ENCODE data around the gene LRP2.
"Not testable (repeated sequence)": the region's sequence is repeated elsewhere in the genome, so short reads cannot be mapped to it uniquely, and the experiment has no call there.

LRP2 gene

DNA sequence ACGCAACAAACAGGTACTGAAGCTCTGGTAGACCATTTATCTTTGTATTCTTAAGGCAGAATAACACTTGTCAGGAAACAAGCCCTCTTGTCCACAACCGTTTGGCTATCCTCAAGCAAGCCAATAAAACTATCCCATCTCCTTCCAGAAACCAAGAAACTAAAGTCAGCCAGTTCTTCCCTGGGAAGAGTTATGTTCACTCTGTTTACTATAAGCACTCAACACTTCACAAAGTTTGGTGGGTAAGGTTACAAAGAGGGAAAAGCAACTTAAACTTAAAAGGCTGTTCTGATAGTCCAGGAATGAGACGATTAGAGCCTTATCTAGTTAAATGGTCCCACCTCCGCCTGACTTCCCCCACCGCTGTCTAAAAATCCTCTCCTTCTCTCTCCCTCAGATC is 25.6 kb downstream of the LRP2 start:
- TF ChIP-seq Cebpa-rat (IDR thresholded peaks at IDR 0.05) = no peak
- no peak overlapping the region for H3K27ac ChIP-seq
- no peaks in the 10 kb centered on the region for H3K9me3 ChIP-seq (replicated peaks in 1 of 11)
- no peak overlapping the region for H3K4me2 ChIP-seq
- no peaks in the 10 kb centered on the region for H3K27me3 ChIP-seq
- no peaks in the 10 kb centered on the region for H3K36me3 ChIP-seq
- H3K9ac ChIP-seq = no peak overlapping the region
- H3K4me3 ChIP-seq = no peak overlapping the region
- no peaks in the 10 kb centered on the region for H3K4me1 ChIP-seq
- no peaks in the 10 kb centered on the region for H4K20me1 ChIP-seq

GRCh38 chr2:169330555-169331198 is 31.7 kb downstream of the LRP2 start:
- Histone ChIP-seq H3K4me1 (no peaks in the 10 kb centered on the region; a peak in 3 of 20 replicates), H3K4me3 (no peak overlapping the region), H3K4me2 (peak overlapping the region in 1 of 11 experiments; percentile 5; a peak in 1 of 22 replicates), H3K9ac (no peak overlapping the region), H3K27me3 (no peaks in the 10 kb centered on the region), H3K27ac (no peak overlapping the region), H4K20me1 (no peaks in the 10 kb centered on the region), H3K36me3 (no peaks in the 10 kb centered on the region), H3K9me3 (replicated peaks in 1 of 11) (peaks cover 0 to 6% (median 0%) of the 10 kb centered on the region in 11 experiments; a peak in 1 of 22 replicates)
- TF ChIP-seq Cebpa-rat (IDR thresholded peaks at IDR 0.05) = no peak

DNA sequence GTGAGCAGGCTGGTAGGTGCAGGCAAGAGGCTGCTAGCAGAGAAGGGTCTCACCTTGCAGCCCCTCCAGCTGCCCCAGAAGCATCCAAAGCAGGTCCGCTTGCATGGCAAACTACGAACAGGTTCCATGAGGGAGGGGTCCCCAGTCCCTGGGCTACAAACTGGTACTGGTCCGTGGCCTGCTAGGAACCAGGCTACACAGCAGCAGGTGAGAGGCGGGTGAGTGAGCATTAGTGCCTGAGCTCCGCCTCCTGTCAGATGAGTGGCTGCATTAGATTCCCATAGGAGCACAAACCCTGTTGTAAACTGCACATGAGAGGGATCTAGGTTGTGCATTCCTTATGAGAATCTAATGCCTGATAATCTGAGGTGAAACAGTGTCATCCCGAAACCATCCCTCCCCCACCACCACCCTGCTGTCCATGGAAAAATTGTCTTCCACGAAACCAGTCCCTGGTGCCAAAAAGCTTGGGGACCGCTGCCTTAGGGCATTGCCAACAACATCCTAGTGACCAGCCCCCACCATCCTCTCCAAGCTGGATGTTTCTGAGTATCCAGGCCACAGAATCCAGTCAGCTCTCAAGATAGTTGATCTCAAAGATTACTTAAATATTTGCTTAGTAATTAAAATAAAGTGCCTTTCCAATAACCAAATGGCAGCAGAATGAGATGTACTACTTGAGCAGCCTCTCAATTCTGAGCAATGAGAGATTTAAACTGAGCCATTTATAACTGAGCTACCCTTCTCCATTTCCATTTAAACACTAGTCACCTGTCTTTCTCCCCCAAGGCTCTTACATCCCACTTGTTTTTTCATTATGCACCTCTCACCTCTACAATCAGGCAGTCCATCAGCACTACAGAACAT is 32.4 kb downstream of the LRP2 start:
- Histone ChIP-seq H3K4me3 (no peak overlapping the region), H3K9me3 (replicated peaks in 1 of 11) (peaks cover 0 to 6% (median 0%) of the 10 kb centered on the region in 11 experiments; a peak in 1 of 22 replicates), H3K27ac (no peak overlapping the region), H3K9ac (no peak overlapping the region), H3K4me1 (no peaks in the 10 kb centered on the region; a peak in 3 of 20 replicates), H3K36me3 (no peaks in the 10 kb centered on the region), H3K4me2 (no peak overlapping the region; a peak in 1 of 22 replicates), H3K27me3 (no peaks in the 10 kb centered on the region), H4K20me1 (no peaks in the 10 kb centered on the region)
- TF ChIP-seq Cebpa-rat (IDR thresholded peaks at IDR 0.05) = no peak

DNA sequence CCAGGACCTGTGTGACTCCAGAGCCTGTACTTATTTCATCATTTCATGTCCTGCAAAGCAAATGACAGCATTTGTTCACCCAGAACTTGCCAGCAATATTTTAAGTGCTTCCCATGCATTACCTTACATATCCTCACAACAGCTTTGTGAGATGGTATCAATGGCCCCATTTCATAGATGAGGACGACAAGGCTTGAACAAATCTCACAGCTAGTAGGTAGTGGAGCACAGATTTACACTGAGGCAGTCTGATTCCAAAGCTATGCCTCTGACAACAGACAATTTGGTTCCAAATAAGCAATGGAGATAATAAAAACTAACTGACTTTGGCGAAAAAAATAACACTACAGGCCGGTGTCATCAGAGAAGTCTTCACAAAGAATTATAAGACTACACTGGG is 33.5 kb downstream of the LRP2 start:
- no peak overlapping the region for H3K9ac ChIP-seq
- no peaks in the 10 kb centered on the region for H3K36me3 ChIP-seq
- H3K4me1 ChIP-seq = no peaks in the 10 kb centered on the region; a peak in 3 of 20 replicates
- H3K4me2 ChIP-seq = no peak overlapping the region
- no peak for TF ChIP-seq Cebpa-rat (IDR thresholded peaks at IDR 0.05)
- peaks cover 0 to 6% (median 0%) of the 10 kb centered on the region in 11 experiments; a peak in 1 of 22 replicates for H3K9me3 ChIP-seq (replicated peaks in 1 of 11)
- no peaks in the 10 kb centered on the region for H4K20me1 ChIP-seq
- H3K4me3 ChIP-seq = no peak overlapping the region
- no peaks in the 10 kb centered on the region for H3K27me3 ChIP-seq
- H3K27ac ChIP-seq = no peak overlapping the region

DNA sequence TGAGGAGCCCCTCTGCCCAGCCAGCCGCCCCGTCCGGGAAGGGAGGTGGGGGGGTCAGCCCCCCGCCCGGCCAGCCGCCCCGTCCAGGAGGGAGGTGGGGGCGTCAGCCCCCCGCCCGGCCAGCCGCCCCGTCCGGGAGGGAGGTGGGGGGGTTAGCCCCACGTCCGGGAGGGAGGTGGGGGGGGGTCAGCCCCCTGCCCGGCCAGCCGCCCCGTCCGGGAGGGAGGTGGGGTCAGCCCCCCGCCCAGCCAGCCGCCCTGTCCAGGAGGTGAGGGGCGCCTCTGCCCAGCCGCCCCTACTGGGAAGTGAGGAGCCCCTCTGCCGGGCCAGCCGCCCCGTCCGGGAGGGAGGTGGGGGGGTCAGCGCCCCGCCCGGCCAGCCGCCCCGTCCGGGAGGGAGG is 34.5 kb downstream of the LRP2 start:
- H3K27ac ChIP-seq; H3K27me3 ChIP-seq; H4K20me1 ChIP-seq; H3K36me3 ChIP-seq; H3K9ac ChIP-seq; H3K9me3 ChIP-seq (replicated peaks in 1 of 11); H3K4me3 ChIP-seq; H3K4me1 ChIP-seq; H3K4me2 ChIP-seq: not testable (repeated sequence)

DNA sequence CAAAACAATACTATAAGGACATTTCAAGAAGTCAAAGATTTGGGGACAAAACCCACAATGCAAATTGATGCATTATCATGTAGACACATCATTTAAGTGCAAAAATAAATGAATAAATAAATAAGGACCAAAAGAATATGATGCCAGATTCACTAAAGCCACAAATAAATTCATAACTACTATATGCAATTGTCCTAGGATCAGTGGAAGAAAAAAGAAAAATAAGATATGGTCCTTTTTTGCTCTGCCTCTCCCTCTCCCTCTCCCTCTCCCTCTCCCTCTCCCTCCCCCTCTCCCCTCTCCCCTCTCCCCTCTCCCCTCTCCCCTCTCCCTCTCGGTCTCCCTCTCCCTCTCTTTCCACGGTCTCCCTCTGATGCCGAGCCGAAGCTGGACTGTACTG is 36.4 kb downstream of the LRP2 start:
- H3K36me3 ChIP-seq; H3K4me2 ChIP-seq; H3K9me3 ChIP-seq (replicated peaks in 1 of 11); H4K20me1 ChIP-seq; H3K27me3 ChIP-seq; H3K4me1 ChIP-seq; H3K27ac ChIP-seq; H3K4me3 ChIP-seq; H3K9ac ChIP-seq: not testable (repeated sequence)

- Histone ChIP-seq H3K4me2 (no peak overlapping the region), H3K9me3 (replicated peaks in 1 of 11) (peaks cover 0 to 6% (median 0%) of the 10 kb centered on the region in 11 experiments; a peak in 1 of 22 replicates), H4K20me1 (no peaks in the 10 kb centered on the region), H3K36me3 (no peaks in the 10 kb centered on the region), H3K27ac (no peak overlapping the region), H3K27me3 (no peaks in the 10 kb centered on the region), H3K4me3 (no peak overlapping the region), H3K9ac (no peak overlapping the region), H3K4me1 (no peaks in the 10 kb centered on the region)
- no peak for TF ChIP-seq Cebpa-rat (IDR thresholded peaks at IDR 0.05)
These were observed 37.6 kb downstream of the LRP2 start for GRCh38 chr2:169324581-169325260.

GRCh38 chr2:169323841-169324240 is 38.5 kb downstream of the LRP2 start:
- Histone ChIP-seq H3K4me1 (no peaks in the 10 kb centered on the region), H3K36me3 (no peaks in the 10 kb centered on the region), H3K4me2 (no peak overlapping the region), H4K20me1 (no peaks in the 10 kb centered on the region), H3K9ac (no peak overlapping the region), H3K27ac (no peak overlapping the region), H3K4me3 (no peak overlapping the region), H3K9me3 (replicated peaks in 1 of 11) (peaks cover 0 to 4% (median 0%) of the 10 kb centered on the region in 11 experiments; a peak in 1 of 22 replicates), H3K27me3 (no peaks in the 10 kb centered on the region)
- TF ChIP-seq Cebpa-rat (IDR thresholded peaks at IDR 0.05) = no peak

GRCh38 chr2:169320561-169320960 is 41.8 kb downstream of the LRP2 start:
- Histone ChIP-seq H3K4me2 (no peak overlapping the region), H3K9ac (no peak overlapping the region), H3K27me3 (no peaks in the 10 kb centered on the region), H3K4me1 (no peaks in the 10 kb centered on the region), H3K9me3 (replicated peaks in 1 of 11) (no peaks in the 10 kb centered on the region; a peak in 1 of 22 replicates), H3K4me3 (no peak overlapping the region), H3K36me3 (no peaks in the 10 kb centered on the region), H3K27ac (no peak overlapping the region), H4K20me1 (no peaks in the 10 kb centered on the region)
- TF ChIP-seq Cebpa-rat (IDR thresholded peaks at IDR 0.05) = no peak

Data from BLaER1 treated with 17β-estradiol and CSF1 and Interleukin-3, amounts not matched to agents 10 nM and 100 nM (cell line).